H1 (cell line): ENCODE measurements around the gene CYTH1. TPM values are rescaled to one million over a fixed set of nuclear protein-coding genes. Genes with fewer than 3 reads are reported as not detected.

ENCODE experiments used
- CTCF ChIA-PET: fragments of 300-600 bp; sonication (Branson Sonifier 250); formaldehyde crosslinking; loops from one replicate; lab custom pipeline; 2021; ENCODE audit not compliant: partially characterized antibody; lab: Charles Lee
- POLR2A ChIA-PET: fragments of 300-600 bp; sonication (Branson Sonifier 250); formaldehyde crosslinking; loops from one replicate; lab custom pipeline; 2021; ENCODE audit warnings: inconsistent platforms; ENCODE audit not compliant: partially characterized antibody; lab: Charles Lee
- DNase-seq, 2 experiments: peaks; one replicate each; pipeline versions ENCODE4 v3.0.0 to v3.0.0-alpha.2; 2010 to 2022; ENCODE audit warnings: low spot score in 2 of 2, low read depth in 1 of 2, mixed read lengths in 1 of 2
- FAIRE-seq: peaks from 2 replicates; lab custom pipeline; 2011; peaks lifted over from hg19 to GRCh38; lab: Jason Lieb, UNC
- H2AFZ ChIP-seq: 2 replicates; pipeline ENCODE4 v1.8.1; 2012; ENCODE audit warnings: low read length, inconsistent platforms
- H2AK5ac ChIP-seq: 2 replicates; pipeline ENCODE4 v1.6.1; 2013; ENCODE audit warnings: low read depth, low read length
- H2BK120ac ChIP-seq: replicated peaks from 2 replicates; pipeline ENCODE3; 2013; ENCODE audit warnings: low read depth, low read length, inconsistent platforms
- H2BK12ac ChIP-seq: 2 replicates; pipeline ENCODE4 v1.6.1; 2013; ENCODE audit warnings: low read depth, low read length
- H2BK15ac ChIP-seq: 2 replicates; pipeline ENCODE4 v1.6.1; 2013; ENCODE audit warnings: low read length
- H2BK20ac ChIP-seq: 2 replicates; pipeline ENCODE4 v1.6.1; 2013; ENCODE audit warnings: low read length
- H2BK5ac ChIP-seq: 2 replicates; pipeline ENCODE4 v1.6.1; 2013; ENCODE audit warnings: low read depth, low read length
- H3K14ac ChIP-seq: 2 replicates; pipeline ENCODE4 v1.6.1; 2013; ENCODE audit warnings: inconsistent platforms; ENCODE audit not compliant: insufficient read length
- H3K18ac ChIP-seq: 2 replicates; pipeline ENCODE4 v1.6.1; 2013; ENCODE audit warnings: low read length; ENCODE audit errors: extremely low read depth
- H3K23ac ChIP-seq: 2 replicates; pipeline ENCODE4 v1.6.1; 2013; ENCODE audit warnings: inconsistent platforms; ENCODE audit not compliant: insufficient read length
- H3K23me2 ChIP-seq: 2 replicates; pipeline ENCODE4 v1.6.1; 2013; ENCODE audit warnings: low read depth, low read length
- H3K27ac ChIP-seq: 2 replicates; pipeline ENCODE4 v1.6.1; 2011; ENCODE audit warnings: low read depth, low read length, inconsistent platforms
- H3K27me3 ChIP-seq, 4 experiments: replicated peaks in 1 of 4; 1 replicate in 1 of 4; 2 replicates in 3 of 4; pipeline versions ENCODE4 v1.6.1 to v1.8.1; 2011 to 2013; ENCODE audit warnings: low read length in 3 of 4, mild to moderate bottlenecking in 3 of 4, inconsistent platforms in 2 of 4, mixed read lengths in 2 of 4, moderate library complexity in 1 of 4; ENCODE audit not compliant: control insufficient read depth in 3 of 4, insufficient read depth in 3 of 4; ENCODE audit errors: extremely low read depth in 1 of 4
- H3K36me3 ChIP-seq, 4 experiments: 2 replicates each; pipeline versions ENCODE4 v1.6.1 to v1.8.1; 2011 to 2013; ENCODE audit warnings: mild to moderate bottlenecking in 4 of 4, low read length in 3 of 4, moderate library complexity in 2 of 4, control low read depth in 1 of 4, inconsistent platforms in 1 of 4; ENCODE audit not compliant: insufficient read depth in 4 of 4, control insufficient read depth in 2 of 4
- H3K4ac ChIP-seq: replicated peaks from 2 replicates; pipeline ENCODE3; 2013; ENCODE audit warnings: low read length, low read depth, mixed read lengths, inconsistent platforms; ENCODE audit not compliant: insufficient read length
- H3K4me1 ChIP-seq, 4 experiments: replicated peaks in 1 of 4; 1 replicate in 1 of 4; 2 replicates in 3 of 4; pipeline versions ENCODE4 v1.6.1 to v1.8.1; 2011 to 2013; ENCODE audit warnings: low read length in 3 of 4, inconsistent platforms in 2 of 4, mixed read lengths in 1 of 4; ENCODE audit not compliant: insufficient read depth in 4 of 4, control insufficient read depth in 3 of 4
- H3K4me2 ChIP-seq, 2 experiments: 2 replicates each; pipeline versions ENCODE4 v1.6.1 to v1.8.1; 2011 to 2013; ENCODE audit warnings: low read depth in 2 of 2, low read length in 2 of 2, control low read depth in 1 of 2, inconsistent platforms in 1 of 2, mild to moderate bottlenecking in 1 of 2; ENCODE audit not compliant: insufficient read depth in 1 of 2
- H3K4me3 ChIP-seq, 4 experiments: fragments of 200-600, 300-600 bp in 1 of 4; sonication (generic), shearing (Covaris generic), sonication (Bioruptor Twin) in 1 of 4; 2 replicates each; pipeline versions ENCODE4 v1.5.1 to v1.8.1; 2011 to 2016; ENCODE audit warnings: low read length in 4 of 4, low read depth in 3 of 4, control low read depth in 2 of 4, inconsistent platforms in 2 of 4, mild to moderate bottlenecking in 2 of 4, mixed read lengths in 1 of 4, moderate library complexity in 1 of 4; ENCODE audit not compliant: insufficient read depth in 2 of 4; ENCODE audit errors: extremely low read depth in 1 of 4
- H3K56ac ChIP-seq: replicated peaks from 2 replicates; pipeline ENCODE3; 2013; ENCODE audit warnings: low read depth, mild to moderate bottlenecking, mixed read lengths, low read length, inconsistent platforms; ENCODE audit not compliant: insufficient read length
- H3K79me1 ChIP-seq: 2 replicates; pipeline ENCODE4 v1.6.1; 2013; ENCODE audit warnings: low read depth, low read length, control low read depth
- H3K79me2 ChIP-seq, 2 experiments: 2 replicates each; pipeline versions ENCODE4 v1.6.1 to v1.8.1; 2012 to 2013; ENCODE audit warnings: low read length in 2 of 2, mild to moderate bottlenecking in 2 of 2, inconsistent platforms in 1 of 2; ENCODE audit not compliant: insufficient read depth in 2 of 2, control insufficient read depth in 1 of 2
- H3K9ac ChIP-seq, 4 experiments: replicated peaks in 1 of 4; 1 replicate in 1 of 4; 2 replicates in 3 of 4; pipeline versions ENCODE4 v1.6.1 to v1.8.1; 2011 to 2013; ENCODE audit warnings: low read depth in 3 of 4, low read length in 3 of 4, control low read depth in 2 of 4, mild to moderate bottlenecking in 2 of 4, moderate library complexity in 2 of 4, inconsistent platforms in 1 of 4; ENCODE audit errors: extremely low read depth in 1 of 4
- H3K9me3 ChIP-seq, 2 experiments: 2 replicates each; pipeline versions ENCODE4 v1.6.1 to v1.8.1; 2012 to 2013; ENCODE audit warnings: mild to moderate bottlenecking in 2 of 2, moderate library complexity in 2 of 2, control low read depth in 1 of 2, inconsistent platforms in 1 of 2, low read depth in 1 of 2, low read length in 1 of 2, mixed read lengths in 1 of 2; ENCODE audit not compliant: insufficient read depth in 2 of 2
- H4K20me1 ChIP-seq, 2 experiments: replicated peaks in 1 of 2; 2 replicates each; pipeline versions ENCODE3 to v1.8.1; 2011 to 2013; ENCODE audit warnings: inconsistent platforms in 2 of 2, low read length in 2 of 2, mild to moderate bottlenecking in 1 of 2; ENCODE audit not compliant: insufficient read depth in 2 of 2, control insufficient read depth in 1 of 2
- H4K5ac ChIP-seq: 2 replicates; pipeline ENCODE4 v1.6.1; 2013; ENCODE audit warnings: low read length, low read depth, mixed read lengths, inconsistent platforms; ENCODE audit not compliant: insufficient read length
- H4K8ac ChIP-seq: 2 replicates; pipeline ENCODE4 v1.8.0; 2013; ENCODE audit warnings: mild to moderate bottlenecking, moderate library complexity, low read length, inconsistent platforms; ENCODE audit not compliant: insufficient read depth; ENCODE audit errors: extremely low read depth
- H4K91ac ChIP-seq: replicated peaks from 2 replicates; pipeline ENCODE3; 2013; ENCODE audit warnings: low read length, mixed read lengths, inconsistent platforms; ENCODE audit not compliant: insufficient read length
- BRCA1 ChIP-seq: IDR thresholded peaks from 2 replicates; pipeline ENCODE4 v1.6.1; 2012; ENCODE audit warnings: low read depth, low read length, improper control_type of control experiment
- EGR1 ChIP-seq: IDR thresholded peaks from 2 replicates; pipeline ENCODE4 v1.6.1; 2011; ENCODE audit warnings: low read depth, low read length, borderline replicate concordance
- EZH2 ChIP-seq: fragments of 200-600 bp; sonication (generic); IDR thresholded peaks from 2 replicates; pipeline ENCODE4 v1.7.1; 2012; ENCODE audit warnings: low read depth, mild to moderate bottlenecking, moderate library complexity, low read length, inconsistent platforms; ENCODE audit not compliant: severe bottlenecking
- HDAC2 ChIP-seq, 2 experiments: fragments of 300-600 bp in 1 of 2; sonication (generic) in 1 of 2; IDR thresholded peaks; 2 replicates each; pipeline ENCODE4 v1.6.1; 2011 to 2012; ENCODE audit warnings: low read depth in 2 of 2, low read length in 2 of 2, mild to moderate bottlenecking in 2 of 2, moderate library complexity in 2 of 2, borderline replicate concordance in 1 of 2, inconsistent platforms in 1 of 2
- KDM4A ChIP-seq: IDR thresholded peaks from one replicate; pipeline ENCODE4 v1.7.1; 2012; ENCODE audit warnings: low read depth, mild to moderate bottlenecking, moderate library complexity, low read length, inconsistent platforms; ENCODE audit not compliant: severe bottlenecking
- NRF1 ChIP-seq: IDR thresholded peaks from 2 replicates; pipeline ENCODE4 v1.6.1; 2011; ENCODE audit warnings: mild to moderate bottlenecking, low read depth, low read length, improper control_type of control experiment
- POU5F1 ChIP-seq: IDR thresholded peaks from 2 replicates; pipeline ENCODE4 v1.6.1; 2011; ENCODE audit warnings: low read depth, mild to moderate bottlenecking, low read length, moderate library complexity
- RBBP5 ChIP-seq: IDR thresholded peaks from 2 replicates; pipeline ENCODE4 v1.7.1; 2012; ENCODE audit warnings: low read depth, mild to moderate bottlenecking, inconsistent platforms, low read length, moderate library complexity, borderline replicate concordance
- SIX5 ChIP-seq: IDR thresholded peaks from 2 replicates; pipeline ENCODE4 v1.6.1; 2011; ENCODE audit warnings: mild to moderate bottlenecking, low read depth, low read length
- SP2 ChIP-seq: IDR thresholded peaks from 2 replicates; pipeline ENCODE4 v1.6.1; 2012; ENCODE audit warnings: mild to moderate bottlenecking, low read length, inconsistent platforms
- TCF12 ChIP-seq: IDR thresholded peaks from 2 replicates; pipeline ENCODE4 v1.6.1; 2011; ENCODE audit warnings: low read depth, mild to moderate bottlenecking, low read length
- WGBS, 2 experiments: shearing (Covaris generic) in 1 of 2; methylation state at CpG; one replicate each; pipeline versions ENCODE4 v1.1.6 to v1.1.7; 2013 to 2015; ENCODE audit warnings: low lambda C conversion rate in 2 of 2, mixed read lengths in 2 of 2, inconsistent platforms in 1 of 2, low coverage in 1 of 2, missing lambda C conversion rate in 1 of 2; ENCODE audit not compliant: insufficient replicate concordance in 2 of 2, insufficient coverage in 1 of 2, insufficient read length in 1 of 2; ENCODE audit errors: extremely low coverage in 1 of 2, missing lambda C conversion rate in 1 of 2; 5-methylcytosine and 5-hydroxymethylcytosine counted together
- polyA plus RNA-seq, 7 experiments: library from polyadenylated mRNA; depleted of rRNA in 3 of 7; stranded (reverse) in 5 of 7; unstranded in 2 of 7; fragments of >200 nt in 5 of 7; fragments of 200-250 nt in 2 of 7; gene quantifications; 1 replicate in 5 of 7; 2 replicates in 1 of 7; 4 replicates in 1 of 7; pipeline versions ENCODE4 v1.2.1 to v1.2.3, GENCODE V29; 2011 to 2013; ENCODE audit warnings: missing spikeins in 2 of 7, mixed read lengths in 2 of 7
- total RNA-seq: library from RNA; stranded (reverse); fragmentation: NEBNext Ultra II Directional; extraction: Animal tissue kit (Norgen Biotek cat#: 25700); gene quantifications from 2 replicates; pipeline ENCODE4 v1.2.1, GENCODE V29; 2021
- TF ChIP-seq, protein P1 (sequence below): IDR thresholded peaks from 2 replicates; pipeline ENCODE4 v1.6.1; 2011; ENCODE audit warnings: low read depth, mild to moderate bottlenecking, low read length; ENCODE audit not compliant: insufficient read depth
- TF ChIP-seq, protein P2 (sequence below): IDR thresholded peaks from 2 replicates; pipeline ENCODE4 v1.6.1; 2012; ENCODE audit warnings: inconsistent platforms

CYTH1 gene
- total and polyA plus RNA-seq, 2 of the 8 experiments (the other 6 are each of a cell fraction or from before 2014, with no cell fraction given) = 12.8 to 14.8 TPM

DNA sequence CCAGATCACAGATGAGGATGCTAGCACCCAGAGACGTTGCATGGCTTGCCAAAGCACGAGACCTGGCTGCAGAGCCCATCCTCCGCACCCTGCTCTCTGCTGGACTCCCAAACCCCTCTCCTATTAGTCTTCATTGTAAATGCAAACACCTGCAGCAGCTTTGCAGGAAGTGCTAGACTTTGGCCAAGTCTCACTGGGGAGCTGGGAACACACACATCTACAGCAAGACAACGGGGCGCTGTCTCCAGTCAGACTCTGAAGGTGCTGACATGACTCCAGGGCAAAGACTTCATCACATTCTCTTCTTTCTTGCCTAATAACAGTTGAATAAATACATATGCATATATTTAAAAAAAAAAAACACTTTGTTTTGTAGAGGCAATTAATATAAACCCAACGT lies 43.8 kb downstream of the CYTH1 start:
- Histone ChIP-seq H3K27ac (no peak overlapping the region), H2BK12ac (no peak overlapping the region), H3K56ac (no peak overlapping the region), H3K9ac (no peak overlapping the region), H4K8ac (no peak overlapping the region), H4K20me1 (peaks cover 0 to 16% of the 10 kb centered on the region in 2 experiments), H2BK20ac (no peak overlapping the region), H3K79me1 (peaks cover 7% of the 10 kb centered on the region; the same call in 1 of the 2 replicates), H4K91ac (no peak overlapping the region), H3K36me3 (no peaks in the 10 kb centered on the region), H3K79me2 (no peaks in the 10 kb centered on the region), H4K5ac (no peak overlapping the region), H3K4me3 (no peak overlapping the region), H3K23me2 (no peaks in the 10 kb centered on the region), H3K4ac (no peak overlapping the region), H3K4me2 (no peak overlapping the region), H2BK5ac (no peak overlapping the region), H3K14ac (no peak overlapping the region), H3K18ac (no peak overlapping the region), H2BK120ac (no peak overlapping the region), H3K27me3 (no peaks in the 10 kb centered on the region), H2AK5ac (no peak overlapping the region), H2AFZ (no peak overlapping the region), H3K9me3 (no peaks in the 10 kb centered on the region), H2BK15ac (no peak overlapping the region), H3K4me1 (peaks cover 0 to 10% (median 5%) of the 10 kb centered on the region in 4 experiments; a peak in 4 of 7 replicates), H3K23ac (no peak overlapping the region)
- WGBS, 2 experiments = 86% methylated on average over 6 of the region's 6 CpGs; no CpG with 5 or more reads in 1 of the 2 experiments
- DNase-seq (no peak), FAIRE-seq (no peak)
- POLR2A ChIA-PET = no interaction called here
- CTCF ChIA-PET = interaction anchor here (0.8 to 2.1 kb wide), 3 partner anchors 31 to 242 kb away, joined by 3 to 7 read pairs (median 3); no protein-coding TSS in a partner anchor
- TF ChIP-seq POU5F1 (no peak), EGR1 (no peak), RBBP5 (no peak), SIX5 (no peak), SP2 (no peak), KDM4A (no peak), NRF1 (no peak), HDAC2 (IDR thresholded peaks at IDR 0.05; ENCODE audit: borderline replicate concordance in 1 of 2, low read depth in 2 of 2, low read length in 2 of 2) (no peak), EZH2 (no peak), BRCA1 (no peak), TCF12 (no peak)
- TF ChIP-seq, protein P1, sequence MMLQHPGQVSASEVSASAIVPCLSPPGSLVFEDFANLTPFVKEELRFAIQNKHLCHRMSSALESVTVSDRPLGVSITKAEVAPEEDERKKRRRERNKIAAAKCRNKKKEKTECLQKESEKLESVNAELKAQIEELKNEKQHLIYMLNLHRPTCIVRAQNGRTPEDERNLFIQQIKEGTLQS = no peak
- TF ChIP-seq, protein P2, sequence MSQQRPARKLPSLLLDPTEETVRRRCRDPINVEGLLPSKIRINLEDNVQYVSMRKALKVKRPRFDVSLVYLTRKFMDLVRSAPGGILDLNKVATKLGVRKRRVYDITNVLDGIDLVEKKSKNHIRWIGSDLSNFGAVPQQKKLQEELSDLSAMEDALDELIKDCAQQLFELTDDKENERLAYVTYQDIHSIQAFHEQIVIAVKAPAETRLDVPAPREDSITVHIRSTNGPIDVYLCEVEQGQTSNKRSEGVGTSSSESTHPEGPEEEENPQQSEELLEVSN = no peak
